Bronchial epithelial cell (primary cell): ENCODE results near the gene COL15A1. TPM values are rescaled to one million over a fixed set of nuclear protein-coding genes. Genes with fewer than 3 reads are reported as not detected.

Experiments
- DNase-seq: peaks from one replicate; pipeline ENCODE4 v3.0.0-alpha.2; 2010; ENCODE audit warnings: low read depth
- FAIRE-seq: peaks from 2 replicates; lab custom pipeline; 2011; peaks lifted over from hg19 to GRCh38; lab: Jason Lieb, UNC
- H3K27me3 ChIP-seq: 2 replicates; pipeline ENCODE4 v1.5.1; 2011; ENCODE audit warnings: low read length; ENCODE audit not compliant: control insufficient read depth, insufficient read depth
- H3K36me3 ChIP-seq: 2 replicates; pipeline ENCODE4 v1.5.1; 2011; ENCODE audit warnings: low read length; ENCODE audit not compliant: control insufficient read depth, insufficient read depth
- H3K4me3 ChIP-seq: 2 replicates; pipeline ENCODE4 v1.5.1; 2011; ENCODE audit warnings: mild to moderate bottlenecking, low read depth, low read length, control low read depth
- CTCF ChIP-seq: IDR thresholded peaks from 2 replicates; pipeline ENCODE4 v1.5.1; 2011; ENCODE audit warnings: mild to moderate bottlenecking, moderate library complexity, low read length, control low read depth, inconsistent platforms; ENCODE audit not compliant: insufficient read depth, severe bottlenecking
- total RNA-seq: library from RNA; depleted of rRNA; stranded (reverse); fragments of >200 nt; gene quantifications from 2 replicates; pipeline ENCODE4 v1.2.1, GENCODE V29; 2014

COL15A1 gene
- total RNA-seq, 1 donor from 2014 or later = 1.6 TPM

- FAIRE-seq (no peak), DNase-seq (no peak)
- H3K36me3 ChIP-seq = no peaks in the 10 kb centered on the region
- H3K4me3 ChIP-seq = no peak overlapping the region
- H3K27me3 ChIP-seq = no peaks in the 10 kb centered on the region
- no peak for TF ChIP-seq CTCF
These were observed 18.5 kb upstream of the COL15A1 start for GRCh38 chr9:98924946-98925820.

GRCh38 chr9:98925956-98926355 lies 17.8 kb upstream of the COL15A1 start:
- Histone ChIP-seq H3K27me3 (no peaks in the 10 kb centered on the region), H3K36me3 (no peaks in the 10 kb centered on the region), H3K4me3 (no peak overlapping the region)
- no peak for TF ChIP-seq CTCF
- FAIRE-seq (no peak), DNase-seq (no peak)

GRCh38 chr9:98927724-98928123 lies 16.0 kb upstream of the COL15A1 start:
- DNase-seq (no peak), FAIRE-seq (no peak)
- Histone ChIP-seq H3K36me3 (no peaks in the 10 kb centered on the region), H3K4me3 (no peak overlapping the region), H3K27me3 (no peaks in the 10 kb centered on the region)
- no peak for TF ChIP-seq CTCF

- FAIRE-seq (no peak), DNase-seq (no peak)
- H3K36me3 ChIP-seq = no peaks in the 10 kb centered on the region
- TF ChIP-seq CTCF = no peak
- no peaks in the 10 kb centered on the region for H3K27me3 ChIP-seq
- H3K4me3 ChIP-seq = no peak overlapping the region
These were observed 14.6 kb upstream of the COL15A1 start for GRCh38 chr9:98929071-98929470.

GRCh38 chr9:98929895-98930341 lies 13.8 kb upstream of the COL15A1 start:
- DNase-seq (no peak), FAIRE-seq (no peak)
- TF ChIP-seq CTCF = no peak
- Histone ChIP-seq H3K36me3 (no peaks in the 10 kb centered on the region), H3K27me3 (no peaks in the 10 kb centered on the region), H3K4me3 (no peak overlapping the region)
